GM12878 (cell line): ENCODE results near the gene OPCML. TPM values are rescaled to one million over a fixed set of nuclear protein-coding genes. Genes with fewer than 3 reads are reported as not detected.

Source experiments
- BCL11A ChIP-seq: IDR thresholded peaks from 2 replicates; pipeline ENCODE4 v1.6.1; 2011; ENCODE audit warnings: low read depth, low read length
- EZH2 ChIP-seq: IDR thresholded peaks from 2 replicates; pipeline ENCODE4 v1.6.1; 2012; ENCODE audit warnings: low read depth, mild to moderate bottlenecking, control low read depth, inconsistent platforms, low read length, borderline replicate concordance; ENCODE audit not compliant: control insufficient read depth
- IRF5 ChIP-seq: fragments of 450-650 bp; IDR thresholded peaks from 2 replicates; pipeline ENCODE4 v1.6.1; 2017; ENCODE audit warnings: borderline replicate concordance
- NR2C1 ChIP-seq: fragments of 450-650 bp; IDR thresholded peaks from 2 replicates; pipeline ENCODE4 v1.6.1; 2017; ENCODE audit warnings: antibody characterized with exemption, mild to moderate bottlenecking, moderate library complexity
- POLR2A ChIP-seq: IDR thresholded peaks from 2 replicates; pipeline ENCODE4 v1.6.1; 2011; ENCODE audit warnings: low read depth, mild to moderate bottlenecking, low read length
- RBBP5 ChIP-seq: fragments of 200-600 bp; sonication (generic); conservative IDR thresholded peaks from 2 replicates; pipeline ENCODE4 v1.6.1; 2016
- TCF3 ChIP-seq: IDR thresholded peaks from 2 replicates; pipeline ENCODE4 v1.6.1; 2012; ENCODE audit warnings: low read depth, mild to moderate bottlenecking, low read length, borderline replicate concordance; ENCODE audit not compliant: insufficient read depth
- YY1 ChIP-seq: IDR thresholded peaks from 2 replicates; pipeline ENCODE4 v1.6.1; 2011; ENCODE audit warnings: low read depth, mild to moderate bottlenecking, low read length
- ZBTB33 ChIP-seq: fragments of 450-650 bp; IDR thresholded peaks from 2 replicates; pipeline ENCODE4 v1.6.1; 2017; ENCODE audit warnings: mild to moderate bottlenecking
- polyA plus RNA-seq, 11 experiments: library from polyadenylated mRNA; depleted of rRNA in 4 of 11; unstranded in 6 of 11; stranded (reverse) in 5 of 11; fragments of >200 nt; fragmentation: Nextera tagmentation in 4 of 11; fragmentation: Illumina TruSeq in 1 of 11; extraction: Ambion mirVana in 4 of 11; extraction: Trizol in 1 of 11; gene quantifications; 1 replicate in 1 of 11; 2 replicates in 10 of 11; pipeline versions ENCODE4 v1.2.1 to v1.2.3, GENCODE V29; 2011 to 2016; ENCODE audit warnings: inconsistent platforms in 2 of 11, missing spikeins in 2 of 11, low read depth in 1 of 11
- total RNA-seq, 4 experiments: library from RNA; depleted of rRNA in 3 of 4; stranded (reverse); fragments of >200 nt in 3 of 4; fragmentation: Illumina TruSeq in 1 of 4; extraction: Trizol in 1 of 4; gene quantifications; 2 replicates each; pipeline versions ENCODE4 v1.2.1 to v1.2.3, GENCODE V29; 2013 to 2021
- TF ChIP-seq, protein P1 (sequence below): fragments of 450-650 bp; formaldehyde crosslinking; IDR thresholded peaks from 2 replicates; pipeline ENCODE4 v1.5.0; 2022; ENCODE audit warnings: mild to moderate bottlenecking, missing genetic modification characterization
- TF ChIP-seq, protein P2 (sequence below): fragments of 450-650 bp; conservative IDR thresholded peaks from 2 replicates; pipeline ENCODE4 v1.6.1; 2017; ENCODE audit warnings: mild to moderate bottlenecking, moderate library complexity
- TF ChIP-seq, protein P3 (sequence below): fragments of 450-650 bp; formaldehyde crosslinking; IDR thresholded peaks from 2 replicates; pipeline ENCODE4 v1.4.0; 2020; ENCODE audit warnings: mild to moderate bottlenecking, moderate library complexity

OPCML gene
- total and polyA plus RNA-seq, 10 of the 15 experiments (the other 5 are each of a cell fraction or from before 2014, with no cell fraction given), result 0.84 TPM; not detected in 9

DNA sequence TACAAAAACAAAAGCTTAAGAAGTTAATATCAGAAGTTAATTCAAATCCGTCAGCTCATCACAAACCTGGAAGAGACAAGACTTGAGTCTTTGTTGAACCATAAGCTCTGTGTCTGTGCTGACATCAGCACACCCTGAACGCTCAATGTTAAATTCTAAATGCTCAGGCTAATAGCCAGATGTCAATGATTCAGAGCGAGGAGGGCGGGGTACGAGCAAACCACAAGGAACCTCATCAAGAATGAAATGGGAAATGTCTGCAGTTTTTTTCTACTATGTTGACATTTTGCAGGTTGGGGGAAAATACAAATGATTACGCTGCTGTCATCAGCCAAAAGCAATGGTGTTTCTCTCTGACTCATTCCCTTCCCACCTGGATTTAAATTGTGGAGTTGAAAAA, 1104.7 kb downstream of the OPCML start (continued):
- TF ChIP-seq ZBTB33, result no peak
- TF ChIP-seq TCF3, result no peak
- TF ChIP-seq, protein P1, sequence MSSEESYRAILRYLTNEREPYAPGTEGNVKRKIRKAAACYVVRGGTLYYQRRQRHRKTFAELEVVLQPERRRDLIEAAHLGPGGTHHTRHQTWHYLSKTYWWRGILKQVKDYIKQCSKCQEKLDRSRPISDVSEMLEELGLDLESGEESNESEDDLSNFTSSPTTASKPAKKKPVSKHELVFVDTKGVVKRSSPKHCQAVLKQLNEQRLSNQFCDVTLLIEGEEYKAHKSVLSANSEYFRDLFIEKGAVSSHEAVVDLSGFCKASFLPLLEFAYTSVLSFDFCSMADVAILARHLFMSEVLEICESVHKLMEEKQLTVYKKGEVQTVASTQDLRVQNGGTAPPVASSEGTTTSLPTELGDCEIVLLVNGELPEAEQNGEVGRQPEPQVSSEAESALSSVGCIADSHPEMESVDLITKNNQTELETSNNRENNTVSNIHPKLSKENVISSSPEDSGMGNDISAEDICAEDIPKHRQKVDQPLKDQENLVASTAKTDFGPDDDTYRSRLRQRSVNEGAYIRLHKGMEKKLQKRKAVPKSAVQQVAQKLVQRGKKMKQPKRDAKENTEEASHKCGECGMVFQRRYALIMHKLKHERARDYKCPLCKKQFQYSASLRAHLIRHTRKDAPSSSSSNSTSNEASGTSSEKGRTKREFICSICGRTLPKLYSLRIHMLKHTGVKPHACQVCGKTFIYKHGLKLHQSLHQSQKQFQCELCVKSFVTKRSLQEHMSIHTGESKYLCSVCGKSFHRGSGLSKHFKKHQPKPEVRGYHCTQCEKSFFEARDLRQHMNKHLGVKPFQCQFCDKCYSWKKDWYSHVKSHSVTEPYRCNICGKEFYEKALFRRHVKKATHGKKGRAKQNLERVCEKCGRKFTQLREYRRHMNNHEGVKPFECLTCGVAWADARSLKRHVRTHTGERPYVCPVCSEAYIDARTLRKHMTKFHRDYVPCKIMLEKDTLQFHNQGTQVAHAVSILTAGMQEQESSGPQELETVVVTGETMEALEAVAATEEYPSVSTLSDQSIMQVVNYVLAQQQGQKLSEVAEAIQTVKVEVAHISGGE (CRISPR knock-in tag), result no peak
- no peak for TF ChIP-seq EZH2
- TF ChIP-seq, protein P2, sequence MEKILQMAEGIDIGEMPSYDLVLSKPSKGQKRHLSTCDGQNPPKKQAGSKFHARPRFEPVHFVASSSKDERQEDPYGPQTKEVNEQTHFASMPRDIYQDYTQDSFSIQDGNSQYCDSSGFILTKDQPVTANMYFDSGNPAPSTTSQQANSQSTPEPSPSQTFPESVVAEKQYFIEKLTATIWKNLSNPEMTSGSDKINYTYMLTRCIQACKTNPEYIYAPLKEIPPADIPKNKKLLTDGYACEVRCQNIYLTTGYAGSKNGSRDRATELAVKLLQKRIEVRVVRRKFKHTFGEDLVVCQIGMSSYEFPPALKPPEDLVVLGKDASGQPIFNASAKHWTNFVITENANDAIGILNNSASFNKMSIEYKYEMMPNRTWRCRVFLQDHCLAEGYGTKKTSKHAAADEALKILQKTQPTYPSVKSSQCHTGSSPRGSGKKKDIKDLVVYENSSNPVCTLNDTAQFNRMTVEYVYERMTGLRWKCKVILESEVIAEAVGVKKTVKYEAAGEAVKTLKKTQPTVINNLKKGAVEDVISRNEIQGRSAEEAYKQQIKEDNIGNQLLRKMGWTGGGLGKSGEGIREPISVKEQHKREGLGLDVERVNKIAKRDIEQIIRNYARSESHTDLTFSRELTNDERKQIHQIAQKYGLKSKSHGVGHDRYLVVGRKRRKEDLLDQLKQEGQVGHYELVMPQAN, result no peak
- TF ChIP-seq POLR2A, result no peak
- no peak for TF ChIP-seq IRF5
- TF ChIP-seq NR2C1, result no peak
- TF ChIP-seq RBBP5, result no peak
- no peak for TF ChIP-seq BCL11A
- TF ChIP-seq, protein P3, sequence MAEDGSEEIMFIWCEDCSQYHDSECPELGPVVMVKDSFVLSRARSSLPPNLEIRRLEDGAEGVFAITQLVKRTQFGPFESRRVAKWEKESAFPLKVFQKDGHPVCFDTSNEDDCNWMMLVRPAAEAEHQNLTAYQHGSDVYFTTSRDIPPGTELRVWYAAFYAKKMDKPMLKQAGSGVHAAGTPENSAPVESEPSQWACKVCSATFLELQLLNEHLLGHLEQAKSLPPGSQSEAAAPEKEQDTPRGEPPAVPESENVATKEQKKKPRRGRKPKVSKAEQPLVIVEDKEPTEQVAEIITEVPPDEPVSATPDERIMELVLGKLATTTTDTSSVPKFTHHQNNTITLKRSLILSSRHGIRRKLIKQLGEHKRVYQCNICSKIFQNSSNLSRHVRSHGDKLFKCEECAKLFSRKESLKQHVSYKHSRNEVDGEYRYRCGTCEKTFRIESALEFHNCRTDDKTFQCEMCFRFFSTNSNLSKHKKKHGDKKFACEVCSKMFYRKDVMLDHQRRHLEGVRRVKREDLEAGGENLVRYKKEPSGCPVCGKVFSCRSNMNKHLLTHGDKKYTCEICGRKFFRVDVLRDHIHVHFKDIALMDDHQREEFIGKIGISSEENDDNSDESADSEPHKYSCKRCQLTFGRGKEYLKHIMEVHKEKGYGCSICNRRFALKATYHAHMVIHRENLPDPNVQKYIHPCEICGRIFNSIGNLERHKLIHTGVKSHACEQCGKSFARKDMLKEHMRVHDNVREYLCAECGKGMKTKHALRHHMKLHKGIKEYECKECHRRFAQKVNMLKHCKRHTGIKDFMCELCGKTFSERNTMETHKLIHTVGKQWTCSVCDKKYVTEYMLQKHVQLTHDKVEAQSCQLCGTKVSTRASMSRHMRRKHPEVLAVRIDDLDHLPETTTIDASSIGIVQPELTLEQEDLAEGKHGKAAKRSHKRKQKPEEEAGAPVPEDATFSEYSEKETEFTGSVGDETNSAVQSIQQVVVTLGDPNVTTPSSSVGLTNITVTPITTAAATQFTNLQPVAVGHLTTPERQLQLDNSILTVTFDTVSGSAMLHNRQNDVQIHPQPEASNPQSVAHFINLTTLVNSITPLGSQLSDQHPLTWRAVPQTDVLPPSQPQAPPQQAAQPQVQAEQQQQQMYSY (CRISPR knock-in tag), result no peak
- no peak for TF ChIP-seq YY1
- TF ChIP-seq, all 136 proteins: peak for 0
